ENCODE data around the gene PARP15.

GRCh38 chr3:122587572-122587971 is 10.1 kb downstream of the PARP15 start:
- TF ChIP-seq CTCF (IDR thresholded peaks at IDR 0.05; ENCODE audit: insufficient read depth, low read depth, low read length) (no peak), EZH2 (IDR thresholded peaks at IDR 0.05; ENCODE audit: insufficient read depth, low read length) (no peak)

Data from astrocyte (in vitro differentiated cells and primary cell).